ENCODE results near the gene IGFBP1. TPM values are rescaled to one million over a fixed set of nuclear protein-coding genes. Genes with fewer than 3 reads are reported as not detected.

The IGFBP1 gene
- total and polyA plus RNA-seq, 2 of the 13 experiments (the other 11 are each of a cell fraction or from before 2014, with no cell fraction given), result 5.4 to 885 TPM

- TF ChIP-seq GLMP (CRISPR knock-in tag; IDR thresholded peaks at IDR 0.05; ENCODE audit: borderline replicate concordance) (no peak; the same call in 1 of the 2 replicates), EEA1 (CRISPR knock-in tag; IDR thresholded peaks at IDR 0.05; ENCODE audit: borderline replicate concordance) (no peak), DZIP1 (CRISPR knock-in tag; IDR thresholded peaks at IDR 0.05) (no peak; the same call in 1 of the 2 replicates), ZBTB1 (CRISPR knock-in tag; IDR thresholded peaks at IDR 0.05; ENCODE audit: borderline replicate concordance) (no peak), HMGXB4 (CRISPR knock-in tag; IDR thresholded peaks at IDR 0.05; ENCODE audit: borderline replicate concordance in 1 of 2, low read depth in 1 of 2) (peak; percentile 12 to 17; a peak in 1 of 4 replicates), ZNF232 (CRISPR knock-in tag; IDR thresholded peaks at IDR 0.05; ENCODE audit: borderline replicate concordance) (peak; percentile 72), SMAD1 (CRISPR knock-in tag; IDR thresholded peaks at IDR 0.05; ENCODE audit: borderline replicate concordance, low read depth) (0 out of 2 replicates have a peak, but pooled peaks have one; percentile 86), ZNF18 (CRISPR knock-in tag; IDR thresholded peaks at IDR 0.05; ENCODE audit: insufficient replicate concordance) (peak; percentile 17), HOXA7 (CRISPR knock-in tag; IDR thresholded peaks at IDR 0.05) (peak; percentile 75), FOXK1 (CRISPR knock-in tag; IDR thresholded peaks at IDR 0.05; ENCODE audit: borderline replicate concordance, low read depth) (peak; percentile 2; the same call in 1 of the 2 replicates), PATZ1 (CRISPR knock-in tag; IDR thresholded peaks at IDR 0.05) (no peak), MED1 (CRISPR knock-in tag; IDR thresholded peaks at IDR 0.05) (peak; percentile 72), ZNF281 (CRISPR knock-in tag; IDR thresholded peaks at IDR 0.05; ENCODE audit: borderline replicate concordance) (no peak)
Observed at GRCh38 chr7:45890125-45890901, 2.0 kb downstream of the IGFBP1 start (continued).

All from HepG2 (cell line).